Measurements from ENCODE around the gene CPNE2.

Gene CPNE2

GRCh38 chr16:57123974-57124674, 31.7 kb downstream of the CPNE2 start:
- DNase-seq (ENCODE audit: low read depth): no peak

GRCh38 chr16:57125376-57125775, 33.0 kb downstream of the CPNE2 start:
- no peak for DNase-seq (ENCODE audit: low read depth)

- DNase-seq (ENCODE audit: low read depth): no peak
Observed at GRCh38 chr16:57125969-57126368, 33.6 kb downstream of the CPNE2 start.

- no peak for DNase-seq (ENCODE audit: low read depth)
Observed at GRCh38 chr16:57126411-57126810, 34.0 kb downstream of the CPNE2 start.

GRCh38 chr16:57127037-57127763, 34.8 kb downstream of the CPNE2 start:
- no peak for DNase-seq (ENCODE audit: low read depth)

- no peak for DNase-seq (ENCODE audit: low read depth)
Observed at GRCh38 chr16:57127836-57128235, 35.5 kb downstream of the CPNE2 start.

- DNase-seq (ENCODE audit: low read depth): peak; percentile 27
Observed at GRCh38 chr16:57128771-57129389, 36.5 kb downstream of the CPNE2 start.

GRCh38 chr16:57130950-57131321, 38.6 kb downstream of the CPNE2 start:
- no peak for DNase-seq (ENCODE audit: low read depth)

- no peak for DNase-seq (ENCODE audit: low read depth)
Observed at GRCh38 chr16:57131351-57131970, 39.1 kb downstream of the CPNE2 start.

- no peak for DNase-seq (ENCODE audit: low read depth)
Observed at GRCh38 chr16:57132470-57132869, 40.1 kb downstream of the CPNE2 start.

GRCh38 chr16:57133031-57133430, 40.6 kb downstream of the CPNE2 start:
- no peak for DNase-seq (ENCODE audit: low read depth)

- DNase-seq (ENCODE audit: low read depth): no peak
Observed at GRCh38 chr16:57133886-57134285, 41.5 kb downstream of the CPNE2 start.

- no peak for DNase-seq (ENCODE audit: low read depth)
Observed at GRCh38 chr16:57134982-57135381, 42.6 kb downstream of the CPNE2 start.

GRCh38 chr16:57137043-57137442, 44.7 kb downstream of the CPNE2 start:
- DNase-seq (ENCODE audit: low read depth): no peak

GRCh38 chr16:57137566-57138273, 45.3 kb downstream of the CPNE2 start:
- DNase-seq (ENCODE audit: low read depth): no peak

- DNase-seq (ENCODE audit: low read depth): no peak
Observed at GRCh38 chr16:57138281-57138935, 46.0 kb downstream of the CPNE2 start.

GRCh38 chr16:57140931-57141668, 48.7 kb downstream of the CPNE2 start:
- DNase-seq (ENCODE audit: low read depth): no peak

GRCh38 chr16:57141822-57142631, 49.6 kb downstream of the CPNE2 start:
- DNase-seq (ENCODE audit: low read depth): no peak

- DNase-seq (ENCODE audit: low read depth): no peak
Observed at GRCh38 chr16:57143149-57143921, 51.0 kb downstream of the CPNE2 start.
